ENCODE results near the gene CPLANE2. TPM values are rescaled to one million over a fixed set of nuclear protein-coding genes. Genes with fewer than 3 reads are reported as not detected.
"Not testable (repeated sequence)": the region's sequence is repeated elsewhere in the genome, so short reads cannot be mapped to it uniquely, and the experiment has no call there.

Gene CPLANE2
- total and polyA plus RNA-seq, 7 donors: 2.5 to 7.4 (median 3.7) TPM

DNA sequence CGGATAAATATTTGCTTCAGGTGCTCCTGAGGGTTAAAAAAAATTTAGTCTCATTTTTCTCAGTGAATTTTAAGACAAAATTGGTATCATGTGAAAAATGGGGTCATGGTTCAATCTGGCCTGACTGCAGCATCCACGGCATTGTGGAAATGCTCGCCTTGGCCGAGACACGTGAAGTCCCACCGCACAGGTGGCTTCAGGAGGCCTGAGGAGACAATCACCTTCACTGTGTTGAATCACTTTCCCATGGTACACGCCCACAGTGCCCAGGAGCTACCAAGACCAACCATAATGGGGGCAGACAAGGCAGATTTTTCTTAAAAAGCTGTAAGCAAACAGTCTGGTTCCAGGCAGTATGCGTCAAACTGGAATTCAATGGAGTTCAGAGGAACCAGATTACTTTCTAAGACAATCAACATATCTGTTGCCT is 11.0 kb upstream of the CPLANE2 start:
- H3K27me3 ChIP-seq: no peaks in the 10 kb centered on the region
- TF ChIP-seq POLR2AphosphoS5 (IDR thresholded peaks at IDR 0.05): no peak
- no peak for TF ChIP-seq EP300 (IDR thresholded peaks at IDR 0.05)
- TF ChIP-seq POLR2A (IDR thresholded peaks at IDR 0.05): no peak
- TF ChIP-seq CTCF (IDR thresholded peaks at IDR 0.05): no peak
- H3K4me3 ChIP-seq: no peak overlapping the region
- H3K36me3 ChIP-seq: peaks cover 0 to 38% (median 7%) of the 10 kb centered on the region in 4 donors
- H3K27ac ChIP-seq: peak overlapping the region; percentile 53 to 79 (median 74)
- intact Hi-C loops (cut with DNase I): loop anchor here (5.0 kb wide), 1 partner anchor 104 kb away; the partner anchor contains the start of gene FBXO42
- WGBS, 2 donors: 53 to 85% methylated on average over 8 of the region's 8 CpGs
- peaks cover 0 to 52% (median 43%) of the 10 kb centered on the region in 4 donors for H3K4me1 ChIP-seq
- H3K9me3 ChIP-seq: no peaks in the 10 kb centered on the region
- DNase-seq: no peak

GRCh38 chr1:16247441-16247840 is 10.5 kb upstream of the CPLANE2 start:
- H3K4me1 ChIP-seq: peaks cover 0 to 52% (median 43%) of the 10 kb centered on the region in 4 donors

GRCh38 chr1:16246961-16247360 is 10.0 kb upstream of the CPLANE2 start:
- 90 to 91% methylated on average over 5 of the region's 5 CpGs for WGBS, 2 donors

More at GRCh38 chr1:16247441-16247840, 10.5 kb upstream of the CPLANE2 start:
- Histone ChIP-seq H3K27me3 (no peaks in the 10 kb centered on the region), H3K27ac (peak overlapping the region; percentile 53 to 79 (median 74)), H3K9me3 (no peaks in the 10 kb centered on the region), H3K4me3 (no peak overlapping the region), H3K36me3 (peaks cover 0 to 33% (median 7%) of the 10 kb centered on the region in 4 donors)
- no peak for TF ChIP-seq CTCF (IDR thresholded peaks at IDR 0.05)
- no peak for TF ChIP-seq POLR2AphosphoS5 (IDR thresholded peaks at IDR 0.05)
- no peak for TF ChIP-seq POLR2A (IDR thresholded peaks at IDR 0.05)
- TF ChIP-seq EP300 (IDR thresholded peaks at IDR 0.05): no peak
- WGBS, 2 donors: 77 to 82% methylated on average over 2 of the region's 2 CpGs
- DNase-seq: no peak
- intact Hi-C loops (cut with DNase I): loop anchor here (2.0 to 5.0 kb wide), 2 partner anchors 105 to 169 kb away; partner anchors contain the start of gene FBXO42

GRCh38 chr1:16246239-16246638 is 9.3 kb upstream of the CPLANE2 start:
- peak overlapping the region in 1 of 4 donors; percentile 76 for H3K27ac ChIP-seq
- WGBS, 2 donors: 95 to 97% methylated on average over 1 of the region's 1 CpG
- intact Hi-C loops (cut with DNase I): loop anchor here (2.0 to 5.0 kb wide), 2 partner anchors 106 to 167 kb away; partner anchors contain the start of gene FBXO42

More at GRCh38 chr1:16246961-16247360, 10.0 kb upstream of the CPLANE2 start:
- DNase-seq: no peak
- TF ChIP-seq POLR2AphosphoS5 (IDR thresholded peaks at IDR 0.05): no peak
- TF ChIP-seq EP300 (IDR thresholded peaks at IDR 0.05): no peak
- TF ChIP-seq POLR2A (IDR thresholded peaks at IDR 0.05): no peak
- TF ChIP-seq CTCF (IDR thresholded peaks at IDR 0.05): no peak
- H3K4me3 ChIP-seq: no peak overlapping the region
- intact Hi-C loops (cut with DNase I): loop anchor here (2.0 to 5.0 kb wide), 2 partner anchors 105 to 168 kb away; partner anchors contain the start of gene FBXO42
- H3K36me3 ChIP-seq: peaks cover 0 to 28% (median 7%) of the 10 kb centered on the region in 4 donors
- H3K27ac ChIP-seq: peak overlapping the region in 2 of 4 donors; percentile 71 to 76
- no peaks in the 10 kb centered on the region for H3K27me3 ChIP-seq
- peaks cover 0 to 52% (median 43%) of the 10 kb centered on the region in 4 donors for H3K4me1 ChIP-seq
- no peaks in the 10 kb centered on the region for H3K9me3 ChIP-seq

GRCh38 chr1:16245476-16246196 is 8.7 kb upstream of the CPLANE2 start:
- H3K4me1 ChIP-seq: peaks cover 0 to 47% (median 39%) of the 10 kb centered on the region in 4 donors

More at GRCh38 chr1:16246239-16246638, 9.3 kb upstream of the CPLANE2 start:
- H3K9me3 ChIP-seq, H3K4me3 ChIP-seq, H3K27me3 ChIP-seq, DNase-seq: not testable (repeated sequence)
- Histone ChIP-seq H3K4me1 (peaks cover 0 to 52% (median 43%) of the 10 kb centered on the region in 4 donors), H3K36me3 (peaks cover 0 to 21% (median 7%) of the 10 kb centered on the region in 4 donors)

More at GRCh38 chr1:16245476-16246196, 8.7 kb upstream of the CPLANE2 start:
- H3K36me3 ChIP-seq: peaks cover 0 to 15% (median 7%) of the 10 kb centered on the region in 4 donors
- intact Hi-C loops (cut with DNase I): loop anchor here (2.0 to 5.0 kb wide), 2 partner anchors 107 to 167 kb away; partner anchors contain the start of gene FBXO42
- no peaks in the 10 kb centered on the region for H3K27me3 ChIP-seq
- H3K9me3 ChIP-seq: no peaks in the 10 kb centered on the region
- 94 to 95% methylated on average over 9 of the region's 9 CpGs for WGBS, 2 donors
- TF ChIP-seq EP300 (IDR thresholded peaks at IDR 0.05) (no peak), POLR2AphosphoS5 (IDR thresholded peaks at IDR 0.05) (no peak), CTCF (IDR thresholded peaks at IDR 0.05) (no peak), POLR2A (IDR thresholded peaks at IDR 0.05) (no peak)
- DNase-seq: no peak
- H3K4me3 ChIP-seq: no peak overlapping the region
- no peak overlapping the region for H3K27ac ChIP-seq

Measured in sigmoid colon (tissue), 7 donors.